GM21723 (cell line): ENCODE results near the gene LRRC3.

Experiments used
- ATAC-seq: cut with Tn5 transposase; IDR thresholded peaks from one replicate; pipeline ENCODE4 v1.9.1; 2021; ENCODE audit warnings: mild to moderate bottlenecking, moderate library complexity; ENCODE audit not compliant: unreplicated experiment

LRRC3 gene

DNA sequence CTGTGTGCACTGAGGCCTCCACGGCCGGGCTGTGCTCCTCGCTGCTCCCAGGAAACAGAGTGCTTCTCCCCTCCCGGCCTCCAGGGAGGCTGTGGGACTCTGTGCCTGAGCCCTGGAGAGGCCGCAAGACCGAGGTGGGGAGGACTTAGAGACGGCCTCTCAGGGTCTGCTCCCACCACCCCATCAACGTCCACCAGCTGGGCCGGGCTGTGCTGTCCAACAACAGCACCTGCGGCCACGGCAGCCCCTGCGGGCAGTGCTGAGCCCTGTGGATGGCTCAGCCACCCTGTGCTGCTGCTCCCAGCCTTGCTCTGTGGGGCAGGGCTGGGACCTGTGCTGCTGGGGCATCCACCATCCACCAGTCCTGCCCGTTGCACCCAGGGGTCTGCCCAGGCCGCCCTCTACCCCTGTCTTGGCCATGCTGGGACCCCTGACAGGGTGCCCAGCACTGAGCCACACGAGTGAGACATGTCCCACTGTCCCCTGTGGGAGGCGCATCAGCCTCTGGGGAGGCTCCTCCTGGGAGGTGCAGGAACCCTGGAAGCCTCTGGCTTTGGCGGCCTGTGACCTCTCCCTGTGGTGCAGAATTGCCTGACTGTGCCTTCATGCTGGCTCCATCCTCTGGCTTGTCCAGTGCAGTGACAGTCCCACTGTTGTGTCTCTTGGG lies 31.2 kb upstream of the LRRC3 start:
- no peak for ATAC-seq

- no peak for ATAC-seq
These were observed 30.6 kb upstream of the LRRC3 start for GRCh38 chr21:44424608-44425306.

DNA sequence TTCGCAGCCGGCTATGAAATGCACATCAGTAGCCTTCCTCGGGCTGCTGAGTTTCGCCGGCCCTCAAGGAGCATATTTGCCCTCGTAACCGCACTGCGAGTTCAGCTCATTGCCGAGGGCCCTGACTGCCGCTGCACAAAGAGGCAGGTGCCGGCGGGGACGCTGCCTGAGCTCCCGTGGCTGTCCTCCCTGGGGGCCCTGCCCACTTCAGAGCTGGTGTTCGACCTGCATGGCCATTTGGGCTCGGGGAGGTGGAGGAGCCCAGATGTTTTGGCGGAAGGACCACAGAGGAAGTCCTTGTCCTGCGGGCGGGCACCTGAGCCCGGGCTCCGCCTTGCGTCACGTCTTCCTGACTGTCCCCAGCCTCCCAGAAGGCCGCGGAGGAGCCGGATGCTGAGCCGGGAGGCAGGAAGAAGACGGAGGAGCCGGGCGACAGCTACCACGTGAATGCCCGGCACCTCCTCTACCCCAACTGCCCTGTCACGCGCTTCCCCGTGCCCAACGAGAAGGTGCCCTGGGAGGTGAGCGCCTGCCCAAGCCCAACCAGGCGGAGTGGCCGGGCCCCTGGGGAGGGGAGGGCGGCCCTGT lies 29.9 kb upstream of the LRRC3 start:
- no peak for ATAC-seq

GRCh38 chr21:44425895-44426662 lies 29.2 kb upstream of the LRRC3 start:
- no peak for ATAC-seq

- no peak for ATAC-seq
These were observed 28.6 kb upstream of the LRRC3 start for GRCh38 chr21:44426663-44427191.

DNA sequence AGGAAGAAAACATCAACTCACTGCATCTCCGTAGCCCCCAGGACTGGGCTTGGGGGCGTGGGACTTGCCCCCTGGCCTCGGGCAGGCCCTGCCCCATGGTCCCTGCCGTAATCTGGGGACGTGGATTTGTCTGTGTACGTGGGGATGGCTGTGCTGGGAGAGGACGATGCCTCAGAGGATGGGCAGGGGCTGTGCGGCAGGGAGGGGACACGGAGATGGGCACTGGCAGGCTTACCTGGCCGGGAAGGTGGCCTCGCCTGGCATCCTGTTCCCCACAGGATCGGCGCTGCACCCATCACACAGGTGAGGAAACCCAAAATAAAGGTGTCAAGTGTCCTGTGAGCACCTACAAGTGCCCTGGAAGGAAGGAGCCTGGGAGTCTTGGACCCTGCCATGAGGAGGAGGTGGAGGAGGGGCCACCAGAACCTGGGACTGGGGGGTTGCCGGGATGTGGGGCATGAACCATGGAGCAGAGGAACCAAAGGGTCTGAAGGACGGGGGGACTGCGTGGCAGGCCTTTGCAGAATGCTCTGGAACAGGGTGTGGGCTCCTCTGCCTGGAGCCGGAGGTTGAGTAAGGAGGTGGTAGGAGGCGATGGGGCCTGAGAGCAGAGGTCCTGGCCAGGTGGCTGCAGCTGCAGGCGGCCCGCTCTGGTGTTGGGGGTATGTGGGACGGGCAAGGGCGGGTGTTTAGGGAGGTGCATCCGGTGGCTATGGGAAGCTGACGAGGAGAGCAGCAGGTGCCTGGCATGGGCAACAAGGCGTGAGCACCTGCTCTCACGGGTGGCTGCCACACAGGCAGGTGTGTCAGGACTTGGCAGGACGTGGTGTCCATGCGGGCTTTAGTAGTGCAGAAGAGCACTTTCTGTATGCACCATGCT lies 27.8 kb upstream of the LRRC3 start:
- ATAC-seq, result no peak

DNA sequence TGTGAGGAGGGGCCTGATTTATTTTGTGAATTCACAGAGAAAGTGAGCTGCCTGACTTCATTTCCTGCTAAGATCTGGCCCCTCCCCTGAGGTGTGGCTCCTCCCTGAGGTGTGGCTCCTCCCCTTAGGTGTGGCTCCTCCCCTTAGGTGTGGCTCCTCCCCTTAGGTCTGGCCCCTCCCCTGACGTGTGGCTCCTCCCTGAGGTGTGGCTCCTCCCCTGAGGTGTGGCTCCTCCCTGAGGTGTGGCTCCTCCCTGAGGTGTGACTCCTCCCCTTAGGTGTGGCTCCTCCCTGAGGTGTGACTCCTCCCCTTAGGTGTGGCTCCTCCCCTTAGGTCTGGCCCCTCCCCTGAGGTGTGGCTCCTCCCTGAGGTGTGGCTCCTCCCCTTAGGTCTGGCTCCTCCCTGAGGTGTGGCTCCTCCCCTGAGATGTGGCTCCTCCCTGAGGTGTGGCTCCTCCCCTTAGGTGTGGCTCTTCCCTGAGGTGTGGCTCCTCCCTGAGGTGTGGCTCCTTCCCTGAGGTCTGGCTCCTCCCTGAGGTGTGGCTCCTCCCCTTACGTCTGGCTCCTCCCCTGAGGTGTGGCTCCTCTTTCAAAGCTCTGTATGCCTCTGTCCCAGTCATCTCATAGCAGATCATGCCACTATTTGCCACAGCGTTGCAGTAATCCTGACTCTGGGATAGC lies 26.9 kb upstream of the LRRC3 start:
- no peak for ATAC-seq

GRCh38 chr21:44429894-44430293 lies 25.4 kb upstream of the LRRC3 start:
- no peak for ATAC-seq

DNA sequence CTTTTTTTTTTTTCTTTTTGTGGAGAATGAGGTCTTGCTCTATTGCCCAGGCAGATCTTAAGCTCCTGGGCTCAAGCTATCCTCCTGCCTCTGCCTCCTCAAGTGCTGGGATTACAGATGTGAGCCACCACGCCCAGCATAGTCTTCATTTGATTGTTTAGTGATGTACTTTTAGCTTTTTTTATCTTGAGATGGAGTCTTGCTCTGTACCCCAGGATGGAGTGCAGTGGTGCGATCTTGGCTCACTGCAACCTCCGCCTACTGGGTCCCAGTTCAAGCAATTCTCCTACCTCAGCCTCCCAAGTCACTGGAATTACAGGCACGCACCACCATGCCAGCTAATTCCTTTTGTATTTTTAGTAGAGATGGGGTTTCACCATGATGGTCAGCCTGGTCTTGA lies 24.0 kb upstream of the LRRC3 start:
- ATAC-seq, result no peak

GRCh38 chr21:44432841-44433790 lies 22.2 kb upstream of the LRRC3 start:
- no peak for ATAC-seq

- ATAC-seq, result no peak
These were observed 21.3 kb upstream of the LRRC3 start for GRCh38 chr21:44433791-44434567.

GRCh38 chr21:44434568-44434925 lies 20.8 kb upstream of the LRRC3 start:
- no peak for ATAC-seq

GRCh38 chr21:44434936-44435635 lies 20.2 kb upstream of the LRRC3 start:
- no peak for ATAC-seq

GRCh38 chr21:44436111-44436611 lies 19.1 kb upstream of the LRRC3 start:
- no peak for ATAC-seq

DNA sequence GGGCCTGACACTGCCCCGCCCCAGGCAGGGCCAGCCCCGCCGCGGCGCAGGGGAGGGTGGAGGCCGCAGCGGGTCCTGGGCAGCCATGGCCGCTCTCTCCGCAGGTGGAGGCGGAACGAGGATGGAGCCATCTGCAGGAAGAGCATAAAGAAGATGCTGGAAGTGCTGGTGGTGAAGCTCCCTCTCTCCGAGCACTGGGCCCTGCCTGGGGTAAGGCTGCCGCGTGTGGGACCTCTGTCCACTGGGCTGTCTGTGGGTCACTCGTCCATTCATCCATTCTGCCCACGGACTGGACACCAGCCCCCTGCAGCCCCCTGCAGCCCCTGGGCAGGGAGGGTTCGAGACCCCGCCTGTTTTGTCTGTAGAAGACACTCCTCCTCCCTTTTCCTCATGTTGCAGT lies 18.4 kb upstream of the LRRC3 start:
- no peak for ATAC-seq

- ATAC-seq, result no peak
These were observed 18.0 kb upstream of the LRRC3 start for GRCh38 chr21:44437371-44437695.

GRCh38 chr21:44437696-44438431 lies 17.4 kb upstream of the LRRC3 start:
- no peak for ATAC-seq
